Psoas muscle (tissue), 8 donors: ENCODE results near the gene PCBP4. TPM values are rescaled to one million over a fixed set of nuclear protein-coding genes. Genes with fewer than 3 reads are reported as not detected.

ENCODE experiments used
- ATAC-seq, 4 donors: fragments of 200-7000 bp; cut with Tn5 transposase; one replicate each; pipeline ENCODE4 v1.9.1; 2020; ENCODE audit warnings: moderate library complexity in 3 of 4, mild to moderate bottlenecking in 2 of 4
- DNase-seq, 2 donors: peaks; one replicate each; pipeline ENCODE4 v3.0.0-alpha.2; 2020
- H3K27ac ChIP-seq: fragments of 200-600 bp; one replicate; pipeline ENCODE4 v1.8.0; 2022
- H3K27me3 ChIP-seq, 3 donors: fragments of 200-600 bp in 1 of 3; one replicate each; pipeline versions ENCODE4 v1.6.1 to v1.8.0; 2013 to 2022; ENCODE audit warnings: low read length in 2 of 3, mild to moderate bottlenecking in 2 of 3, moderate library complexity in 1 of 3; ENCODE audit not compliant: insufficient read depth in 3 of 3
- H3K36me3 ChIP-seq, 2 donors: fragments of 200-600 bp in 1 of 2; one replicate each; pipeline versions ENCODE4 v1.6.1 to v1.8.0; 2013 to 2022; ENCODE audit warnings: low read depth in 1 of 2, mild to moderate bottlenecking in 1 of 2, moderate library complexity in 1 of 2; ENCODE audit not compliant: insufficient read depth in 1 of 2
- H3K4me1 ChIP-seq: fragments of 200-600 bp; one replicate; pipeline ENCODE4 v1.8.0; 2022
- H3K4me3 ChIP-seq: fragments of 200-600 bp; one replicate; pipeline ENCODE4 v1.8.0; 2022; ENCODE audit warnings: mild to moderate bottlenecking
- H3K9me3 ChIP-seq: fragments of 200-600 bp; one replicate; pipeline ENCODE4 v1.8.0; 2022
- CTCF ChIP-seq: fragments of 200-600 bp; IDR thresholded peaks from one replicate; pipeline ENCODE4 v1.8.0; 2022; ENCODE audit warnings: antibody characterized with exemption
- WGBS, 3 donors: extraction: QIAGEN DNeasy Blood & Tissue Kit; methylation state at CpG; one replicate each; pipeline versions ENCODE4 v1.1.6 to v1.1.7; 2013; 5-methylcytosine and 5-hydroxymethylcytosine counted together
- intact Hi-C, 2 donors: fragments of 100-400 bp; cut with DNase I; formaldehyde crosslinking; loops; one replicate each; pipeline versions ENCODE4 v1.11.0 to v1.14.2; 2022
- polyA plus RNA-seq, 3 donors: library from polyadenylated mRNA; stranded (reverse); fragments of 200-250 nt; gene quantifications; one replicate each; pipeline ENCODE4 v1.2.3, GENCODE V29; 2013
- total RNA-seq, 4 donors: library from RNA; stranded (reverse); fragmentation: NEBNext Ultra II Directional in 2 of 4; extraction: Animal tissue kit (Norgen Biotek cat#: 25700) in 2 of 4; gene quantifications; one replicate each; pipeline versions ENCODE4 v1.2.1 to v1.2.4, GENCODE V29; 2021 to 2023
- donor health status: healthy with polysubstance abuse.
- donor health status: DM: no; HTN: no; CAD: no; lungs with moderate emphysema.
- donor health status: Bipolar disorder and iron deficiency.
- donor health status: healthy.
- donor health status: DM: yes; HTN: yes; CAD: no.
- donor health status: DM: no; HTN: no; CAD: no.
- donor health status: DM: no; HTN: no; CAD: no.
- donor health status: DM: yes; HTN: yes; CAD: no.

PCBP4 gene
- total and polyA plus RNA-seq, 7 donors, result 36.0 to 161 (median 118) TPM

- Histone ChIP-seq H3K36me3 (no peaks in the 10 kb centered on the region), H3K4me3 (no peak overlapping the region), H3K9me3 (no peaks in the 10 kb centered on the region), H3K27me3 (no peaks in the 10 kb centered on the region), H3K27ac (no peak overlapping the region), H3K4me1 (no peaks in the 10 kb centered on the region)
- ATAC-seq (no peak), DNase-seq (no peak)
- no peak for TF ChIP-seq CTCF
- 47 to 49% (median 48%) methylated on average over 5 of the region's 5 CpGs for WGBS, 3 donors
- intact Hi-C loops, result no loop called here
These were observed 50.8 kb downstream of the PCBP4 start for GRCh38 chr3:51916418-51916817.

GRCh38 chr3:51908026-51908425, 59.2 kb downstream of the PCBP4 start:
- DNase-seq, result no peak
- H3K4me1 ChIP-seq, result no peaks in the 10 kb centered on the region
- H3K4me3 ChIP-seq, result no peak overlapping the region
- H3K9me3 ChIP-seq, result no peaks in the 10 kb centered on the region
- no peak for ATAC-seq
- 63 to 79% (median 71%) methylated on average over 4 of the region's 4 CpGs for WGBS, 3 donors
- no peaks in the 10 kb centered on the region for H3K27me3 ChIP-seq
- no peak overlapping the region for H3K27ac ChIP-seq
- no peaks in the 10 kb centered on the region for H3K36me3 ChIP-seq
- intact Hi-C loops, result no loop called here
- no peak for TF ChIP-seq CTCF

Other genes starting within 250 kb of the PCBP4 start
- gene IQCF6, start 188.2 kb downstream of the PCBP4 start, total RNA-seq, result not detected
- not detected for gene IQCF6, start 188.2 kb downstream of the PCBP4 start, polyA plus RNA-seq
- not detected for gene IQCF2, start 105.8 kb downstream of the PCBP4 start, total RNA-seq
- gene IQCF2, start 105.8 kb downstream of the PCBP4 start, polyA plus RNA-seq, result not detected
- not detected for gene IQCF5, start 91.9 kb downstream of the PCBP4 start, total RNA-seq
- gene IQCF5, start 91.9 kb downstream of the PCBP4 start, polyA plus RNA-seq, result not detected
- gene IQCF1, start 64.1 kb downstream of the PCBP4 start, total RNA-seq, result not detected
- not detected for gene IQCF1, start 64.1 kb downstream of the PCBP4 start, polyA plus RNA-seq
- 10 to 100 TPM; 19.9 to 28.2 (median 26.3) TPM for gene RRP9, start 25.6 kb downstream of the PCBP4 start, total RNA-seq
- gene RRP9, start 25.6 kb downstream of the PCBP4 start, polyA plus RNA-seq, result 10 to 100 TPM; 32.6 to 61.4 (median 36.9) TPM
- 10 to 100 TPM in 3 of 4 donors, 1 to 10 TPM in 1; 10.0 to 15.8 (median 13.1) TPM for gene PARP3, start 25.1 kb downstream of the PCBP4 start, total RNA-seq
- 10 to 100 TPM in 1 of 3 donors, 1 to 10 TPM in 2; 5.2 to 11.3 (median 9.9) TPM for gene PARP3, start 25.1 kb downstream of the PCBP4 start, polyA plus RNA-seq
- gene GPR62, start 12.1 kb downstream of the PCBP4 start, total RNA-seq, result under 1 TPM; 0.16 to 0.65 (median 0.32) TPM
- gene GPR62, start 12.1 kb downstream of the PCBP4 start, polyA plus RNA-seq, result under 1 TPM; 0.04 to 0.93 (median 0.07) TPM
- 10 to 100 TPM in 3 of 4 donors, 1 to 10 TPM in 1; 9.5 to 15.9 (median 15.5) TPM for gene ABHD14B, start 6.6 kb upstream of the PCBP4 start, total RNA-seq
- gene ABHD14B, start 6.6 kb upstream of the PCBP4 start, polyA plus RNA-seq, result 10 to 100 TPM; 11.7 to 24.8 (median 12.3) TPM
- 10 to 100 TPM; 11.2 to 22.9 (median 15.4) TPM for gene ABHD14A, start 7.6 kb upstream of the PCBP4 start, total RNA-seq
- gene ABHD14A, start 7.6 kb upstream of the PCBP4 start, polyA plus RNA-seq, result 10 to 100 TPM; 26.4 to 40.6 (median 29.1) TPM
- 10 to 100 TPM; 29.4 to 56.5 (median 38.5) TPM for gene ACY1, start 16.1 kb upstream of the PCBP4 start, total RNA-seq
- gene ACY1, start 16.1 kb upstream of the PCBP4 start, polyA plus RNA-seq, result 10 to 100 TPM; 19.9 to 59.3 (median 25.8) TPM
- 1,000 to 10,000 TPM; 1,113 to 1,294 (median 1,226) TPM for gene RPL29, start 28.4 kb upstream of the PCBP4 start, total RNA-seq
- gene RPL29, start 28.4 kb upstream of the PCBP4 start, polyA plus RNA-seq, result 1,000 to 10,000 TPM; 2,395 to 2,767 (median 2,598) TPM
- gene DUSP7, start 89.1 kb upstream of the PCBP4 start, total RNA-seq, result 10 to 100 TPM in 3 of 4 donors, 1 to 10 TPM in 1; 9.7 to 31.9 (median 17.1) TPM
- 10 to 100 TPM in 2 of 3 donors, 1 to 10 TPM in 1; 7.4 to 27.6 (median 15.7) TPM for gene DUSP7, start 89.1 kb upstream of the PCBP4 start, polyA plus RNA-seq
- 1 to 10 TPM; 1.1 to 3.2 (median 1.6) TPM for gene POC1A, start 187.0 kb upstream of the PCBP4 start, total RNA-seq
- 1 to 10 TPM in 2 of 3 donors, under 1 TPM in 1; 0.87 to 2.9 (median 2.1) TPM for gene POC1A, start 187.0 kb upstream of the PCBP4 start, polyA plus RNA-seq
- gene ALAS1, start 230.7 kb upstream of the PCBP4 start, total RNA-seq, result 10 to 100 TPM; 50.1 to 89.4 (median 68.1) TPM
- gene ALAS1, start 230.7 kb upstream of the PCBP4 start, polyA plus RNA-seq, result 100 to 1,000 TPM in 2 of 3 donors, 10 to 100 TPM in 1; 75.2 to 138 (median 121) TPM